Upper lobe of left lung (tissue), 4 donors: ENCODE data around the gene VPS35L.

Experiments used
- EP300 ChIP-seq, 4 donors: sonication (generic); formaldehyde crosslinking; IDR thresholded peaks; one replicate each; pipeline ENCODE4 v1.5.1; 2017; ENCODE audit warnings: antibody characterized with exemption in 4 of 4, control low read depth in 2 of 4
- POLR2A ChIP-seq, 4 donors: fragments of 450-650 bp; IDR thresholded peaks; one replicate each; pipeline ENCODE4 v1.5.1; 2016 to 2017; ENCODE audit warnings: antibody characterized with exemption in 4 of 4, mild to moderate bottlenecking in 2 of 4
- TF ChIP-seq, protein P1 (sequence below), 6 experiments: fragments of 450-650 bp in 4 of 6; fragments of 200-600 bp in 2 of 6; sonication (generic) in 2 of 6; IDR thresholded peaks; one replicate each; pipeline ENCODE4 v1.5.1; 2016 to 2019; ENCODE audit warnings: antibody characterized with exemption in 6 of 6

DNA sequence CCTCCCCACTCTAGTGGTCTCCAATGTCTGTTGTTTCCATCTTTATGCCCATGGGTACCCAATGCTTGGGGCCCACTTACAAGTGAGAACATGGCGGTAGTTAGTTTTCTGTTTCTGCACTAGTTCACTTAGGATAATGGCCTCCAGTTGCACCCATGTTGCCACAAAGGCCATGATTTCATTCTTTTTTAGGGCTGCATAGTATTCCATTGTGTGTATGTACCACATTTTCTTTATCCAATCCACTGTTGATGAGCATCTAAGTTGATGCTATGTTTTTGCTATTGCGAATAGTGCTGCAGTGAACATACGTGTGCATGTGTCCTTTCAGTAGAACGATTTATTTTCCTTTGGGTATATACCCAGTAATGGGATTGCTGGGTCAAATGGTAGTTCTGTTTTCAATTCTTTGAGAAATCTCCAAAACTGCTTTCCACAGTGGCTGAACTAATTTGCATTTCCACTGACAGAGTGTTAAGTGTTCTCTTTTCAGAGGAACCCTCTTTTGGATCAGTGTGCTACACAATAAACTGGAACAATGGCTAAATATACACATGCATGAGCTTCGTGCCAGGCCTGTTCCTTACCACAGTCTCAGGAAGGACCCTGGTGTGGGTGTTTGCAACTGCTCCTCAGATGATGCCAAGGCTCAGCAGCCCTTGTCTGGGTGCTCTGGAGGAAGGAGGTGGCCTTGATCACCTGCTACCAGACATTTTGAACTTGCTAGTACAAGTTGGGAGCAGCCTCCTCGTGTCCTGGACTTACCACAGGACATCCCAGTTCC, 128.1 kb downstream of the VPS35L start:
- no peak for TF ChIP-seq EP300 (IDR thresholded peaks at IDR 0.05)
- TF ChIP-seq, protein P1, sequence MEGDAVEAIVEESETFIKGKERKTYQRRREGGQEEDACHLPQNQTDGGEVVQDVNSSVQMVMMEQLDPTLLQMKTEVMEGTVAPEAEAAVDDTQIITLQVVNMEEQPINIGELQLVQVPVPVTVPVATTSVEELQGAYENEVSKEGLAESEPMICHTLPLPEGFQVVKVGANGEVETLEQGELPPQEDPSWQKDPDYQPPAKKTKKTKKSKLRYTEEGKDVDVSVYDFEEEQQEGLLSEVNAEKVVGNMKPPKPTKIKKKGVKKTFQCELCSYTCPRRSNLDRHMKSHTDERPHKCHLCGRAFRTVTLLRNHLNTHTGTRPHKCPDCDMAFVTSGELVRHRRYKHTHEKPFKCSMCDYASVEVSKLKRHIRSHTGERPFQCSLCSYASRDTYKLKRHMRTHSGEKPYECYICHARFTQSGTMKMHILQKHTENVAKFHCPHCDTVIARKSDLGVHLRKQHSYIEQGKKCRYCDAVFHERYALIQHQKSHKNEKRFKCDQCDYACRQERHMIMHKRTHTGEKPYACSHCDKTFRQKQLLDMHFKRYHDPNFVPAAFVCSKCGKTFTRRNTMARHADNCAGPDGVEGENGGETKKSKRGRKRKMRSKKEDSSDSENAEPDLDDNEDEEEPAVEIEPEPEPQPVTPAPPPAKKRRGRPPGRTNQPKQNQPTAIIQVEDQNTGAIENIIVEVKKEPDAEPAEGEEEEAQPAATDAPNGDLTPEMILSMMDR (IDR thresholded peaks at IDR 0.05): no peak
- no peak for TF ChIP-seq POLR2A (IDR thresholded peaks at IDR 0.05)
